Measurements from ENCODE around the gene PTGER1. TPM values are rescaled to one million over a fixed set of nuclear protein-coding genes. Genes with fewer than 3 reads are reported as not detected.

PTGER1 gene
- total RNA-seq, 1 donor from 2014 or later = not detected

GRCh38 chr19:14502334-14503092, 27.4 kb upstream of the PTGER1 start:
- no peak for DNase-seq

- DNase-seq = peak; percentile 25
Measured at GRCh38 chr19:14497228-14497921, 22.2 kb upstream of the PTGER1 start.

DNA sequence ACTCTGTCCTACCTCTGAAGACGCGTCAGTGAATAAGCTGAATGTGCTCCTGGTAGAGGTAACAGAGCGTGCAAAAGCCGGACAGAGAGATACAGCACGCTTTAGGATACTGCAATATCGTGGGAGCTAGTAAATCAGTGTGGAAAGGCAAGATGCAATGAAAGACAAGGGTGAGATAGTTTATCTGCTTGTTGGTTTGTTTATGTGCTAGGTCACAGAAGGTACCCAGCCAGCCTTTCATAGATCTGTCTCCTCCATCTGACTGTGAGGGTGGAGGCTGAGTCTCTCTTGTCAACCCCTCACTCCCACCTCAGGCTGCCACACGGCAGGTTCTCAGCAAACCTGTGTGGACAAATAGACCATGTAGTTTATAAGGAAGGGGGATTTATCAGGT, 21.7 kb upstream of the PTGER1 start:
- no peak for DNase-seq

GRCh38 chr19:14496029-14496833, 21.1 kb upstream of the PTGER1 start, which contains the start of gene GIPC1:
Gene GIPC1, minus strand, starts transcription at chr19:14496127. Its CDS starts 13,151 bp downstream, at chr19:14482976.
- DNase-seq = peak; percentile 97

- DNase-seq = no peak
Measured at GRCh38 chr19:14495672-14496028, 20.5 kb upstream of the PTGER1 start.

- no peak for DNase-seq
Measured at GRCh38 chr19:14494910-14495671, 19.9 kb upstream of the PTGER1 start.

GRCh38 chr19:14494411-14494810, 19.3 kb upstream of the PTGER1 start:
- no peak for DNase-seq

- DNase-seq = no peak
Measured at GRCh38 chr19:14492756-14493337, 17.7 kb upstream of the PTGER1 start.

DNA sequence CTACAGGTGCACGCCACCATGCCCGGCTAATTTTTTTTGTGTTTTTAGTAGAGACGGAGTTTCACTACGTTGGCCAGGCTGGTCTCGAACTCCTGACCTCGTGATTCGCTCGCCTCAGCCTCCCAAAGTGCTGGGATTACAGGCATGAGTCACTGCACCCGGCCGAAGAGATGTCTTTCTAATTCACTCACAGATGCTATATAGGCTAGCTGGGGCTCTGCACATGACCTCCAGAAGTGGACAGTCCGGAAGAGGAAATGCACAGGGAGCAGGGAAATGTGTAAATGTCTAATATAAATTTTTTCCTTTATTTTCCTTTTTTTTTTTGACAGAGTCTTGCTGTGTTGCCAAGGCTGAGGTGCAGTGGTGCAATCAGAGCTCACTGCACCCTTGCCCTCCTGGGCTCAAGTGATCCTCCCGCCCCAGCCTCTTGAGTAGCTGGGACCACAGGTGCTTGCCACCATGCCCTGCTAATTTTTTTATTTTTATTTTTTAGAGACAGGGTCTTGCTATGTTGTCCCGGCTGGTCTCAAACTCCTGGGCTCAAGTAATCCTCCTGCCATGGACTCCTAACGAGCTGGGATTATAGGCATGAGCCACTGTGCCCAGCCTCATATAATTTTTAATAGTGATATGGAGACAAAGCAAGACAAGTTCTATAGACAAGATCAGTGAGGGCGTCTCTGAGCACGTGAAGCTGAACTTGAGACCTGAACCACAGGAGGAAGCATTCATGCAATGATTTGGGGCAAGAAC, 12.4 kb upstream of the PTGER1 start:
- no peak for DNase-seq

GRCh38 chr19:14482172-14482941, 7.2 kb upstream of the PTGER1 start:
- no peak for DNase-seq

DNA sequence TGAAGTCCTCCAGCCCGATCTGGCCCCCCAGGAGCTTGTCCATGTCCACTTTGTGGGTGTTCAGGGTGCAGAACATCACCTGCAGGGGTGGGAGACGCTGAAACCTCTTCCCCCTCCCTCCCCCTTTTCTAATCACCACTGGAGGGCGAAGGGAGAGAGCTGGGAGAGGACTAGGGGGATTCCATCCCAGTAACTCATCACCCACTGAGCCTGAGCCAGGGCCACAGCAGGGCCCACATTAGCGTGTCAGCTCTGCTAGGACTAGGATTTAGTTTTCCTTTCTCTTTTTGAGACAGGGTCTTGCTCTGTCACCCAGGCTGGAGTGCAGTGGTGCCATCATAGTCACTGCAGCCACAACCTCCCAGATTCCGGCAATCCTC, 5.5 kb upstream of the PTGER1 start:
- DNase-seq = no peak

GRCh38 chr19:14479975-14480699, 5.0 kb upstream of the PTGER1 start:
- no peak for DNase-seq

GRCh38 chr19:14479309-14479974, 4.3 kb upstream of the PTGER1 start:
- DNase-seq = no peak

DNA sequence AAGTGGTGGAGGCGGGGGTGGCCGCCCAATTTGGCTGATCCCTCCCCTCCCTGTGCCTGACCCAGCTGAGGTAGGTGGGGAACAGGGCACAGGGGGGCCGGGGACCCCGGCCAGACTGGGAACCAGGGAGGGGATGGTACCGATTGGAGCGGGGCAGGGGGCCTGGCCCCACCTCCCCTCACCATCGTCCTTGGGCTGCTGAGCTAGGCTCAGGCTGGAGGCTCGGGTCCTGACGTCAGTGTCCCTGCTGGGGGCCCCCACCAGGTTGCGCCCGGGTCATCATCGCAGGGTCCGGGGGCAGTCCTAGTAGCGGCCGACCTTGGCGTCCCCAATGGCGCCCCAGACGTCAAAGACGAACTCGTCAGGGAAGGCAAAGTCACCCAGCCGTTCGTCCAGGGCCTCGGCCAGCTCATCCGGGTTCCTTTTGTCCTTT, 3.0 kb upstream of the PTGER1 start:
- no peak for DNase-seq

- no peak for DNase-seq
Measured at GRCh38 chr19:14477418-14478112, 2.4 kb upstream of the PTGER1 start.

DNA sequence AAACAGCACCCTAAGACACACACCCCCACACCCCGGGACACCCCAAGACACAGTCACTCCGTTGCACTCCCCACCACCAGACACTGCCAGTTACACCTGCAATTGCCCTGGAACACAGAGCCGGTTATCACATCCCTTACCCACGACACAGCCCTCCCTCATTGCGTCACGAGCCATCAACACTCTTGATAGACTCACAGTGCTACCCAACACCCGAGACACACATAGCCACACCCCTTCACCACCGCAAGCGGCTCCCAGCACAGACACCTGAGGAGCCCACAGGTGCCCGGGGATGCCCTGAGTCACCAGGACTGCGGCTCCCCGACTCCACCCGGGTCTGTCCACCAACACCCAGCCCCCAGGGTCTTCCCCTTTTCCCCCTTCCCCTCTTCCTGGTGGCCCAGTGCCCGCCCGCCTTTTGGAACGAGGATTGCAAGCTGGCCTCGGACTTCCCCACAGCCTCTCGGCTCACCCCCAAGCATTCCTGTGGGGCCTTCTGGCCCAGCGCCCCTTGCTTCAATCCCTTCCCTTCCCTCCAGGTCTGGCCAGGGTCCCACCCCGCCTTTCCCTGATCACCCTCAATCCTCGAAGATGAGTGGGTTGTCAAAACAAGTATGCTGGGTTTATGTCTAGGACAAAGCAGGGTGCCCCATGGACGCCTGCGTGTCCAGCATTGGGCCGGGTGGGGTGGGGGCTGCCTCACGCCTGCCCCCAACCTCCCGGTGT, 1.7 kb upstream of the PTGER1 start:
- no peak for DNase-seq

DNA sequence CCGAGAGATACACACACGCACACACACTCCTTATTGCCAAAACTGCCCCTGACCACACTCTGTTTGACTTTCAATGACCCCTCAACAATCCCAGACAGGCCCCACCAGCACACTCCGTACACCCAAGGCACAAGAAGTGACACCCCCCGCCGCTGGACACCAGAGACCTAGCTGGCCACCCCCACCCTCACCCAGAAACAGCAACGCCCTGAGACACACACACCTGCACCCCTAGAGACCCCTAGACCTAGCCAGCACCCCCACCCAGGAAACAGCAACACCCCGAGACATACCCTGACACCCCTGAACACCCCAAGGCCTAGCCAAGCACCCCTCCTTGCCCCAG, 1.1 kb upstream of the PTGER1 start:
- DNase-seq = no peak

DNA sequence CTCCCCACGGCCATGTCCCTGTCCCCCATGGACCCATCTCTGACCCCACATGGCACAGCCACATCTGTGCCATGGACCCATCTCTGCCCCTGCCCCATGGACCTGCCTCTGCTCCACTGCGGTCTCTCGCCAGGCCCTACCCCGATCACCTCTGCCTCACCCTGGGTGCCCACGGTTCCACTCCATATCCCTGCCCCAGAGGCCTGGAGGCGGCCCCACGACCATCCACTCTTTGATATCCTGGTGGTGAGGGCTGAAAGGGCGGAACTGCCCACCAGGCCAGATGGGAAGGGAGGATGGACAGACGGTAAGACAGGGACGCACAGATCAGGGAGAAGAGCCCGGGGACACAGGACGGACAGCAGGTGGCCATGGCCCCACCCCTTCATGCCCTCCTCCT, 327 bp downstream of the PTGER1 start:
- DNase-seq = no peak
